ENCODE results near the gene CEBPB.

- TF ChIP-seq CTCF (IDR thresholded peaks at IDR 0.05) (no peak), POLR2A (IDR thresholded peaks at IDR 0.05) (no peak)
Measured at GRCh38 chr20:50141811-50142561, 48.6 kb upstream of the CEBPB start.

Measured in body of pancreas (tissue), 4 donors.